ENCODE measurements around the gene NAGLU.

- TF ChIP-seq, protein P1, sequence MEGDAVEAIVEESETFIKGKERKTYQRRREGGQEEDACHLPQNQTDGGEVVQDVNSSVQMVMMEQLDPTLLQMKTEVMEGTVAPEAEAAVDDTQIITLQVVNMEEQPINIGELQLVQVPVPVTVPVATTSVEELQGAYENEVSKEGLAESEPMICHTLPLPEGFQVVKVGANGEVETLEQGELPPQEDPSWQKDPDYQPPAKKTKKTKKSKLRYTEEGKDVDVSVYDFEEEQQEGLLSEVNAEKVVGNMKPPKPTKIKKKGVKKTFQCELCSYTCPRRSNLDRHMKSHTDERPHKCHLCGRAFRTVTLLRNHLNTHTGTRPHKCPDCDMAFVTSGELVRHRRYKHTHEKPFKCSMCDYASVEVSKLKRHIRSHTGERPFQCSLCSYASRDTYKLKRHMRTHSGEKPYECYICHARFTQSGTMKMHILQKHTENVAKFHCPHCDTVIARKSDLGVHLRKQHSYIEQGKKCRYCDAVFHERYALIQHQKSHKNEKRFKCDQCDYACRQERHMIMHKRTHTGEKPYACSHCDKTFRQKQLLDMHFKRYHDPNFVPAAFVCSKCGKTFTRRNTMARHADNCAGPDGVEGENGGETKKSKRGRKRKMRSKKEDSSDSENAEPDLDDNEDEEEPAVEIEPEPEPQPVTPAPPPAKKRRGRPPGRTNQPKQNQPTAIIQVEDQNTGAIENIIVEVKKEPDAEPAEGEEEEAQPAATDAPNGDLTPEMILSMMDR (IDR thresholded peaks at IDR 0.05), result no peak
- no peak for TF ChIP-seq POLR2AphosphoS5 (IDR thresholded peaks at IDR 0.05)
- TF ChIP-seq POLR2A (IDR thresholded peaks at IDR 0.05), result no peak
Measured at GRCh38 chr17:42522263-42522790, 13.7 kb upstream of the NAGLU start.
